ENCODE data around the gene UBE2F.

DNA sequence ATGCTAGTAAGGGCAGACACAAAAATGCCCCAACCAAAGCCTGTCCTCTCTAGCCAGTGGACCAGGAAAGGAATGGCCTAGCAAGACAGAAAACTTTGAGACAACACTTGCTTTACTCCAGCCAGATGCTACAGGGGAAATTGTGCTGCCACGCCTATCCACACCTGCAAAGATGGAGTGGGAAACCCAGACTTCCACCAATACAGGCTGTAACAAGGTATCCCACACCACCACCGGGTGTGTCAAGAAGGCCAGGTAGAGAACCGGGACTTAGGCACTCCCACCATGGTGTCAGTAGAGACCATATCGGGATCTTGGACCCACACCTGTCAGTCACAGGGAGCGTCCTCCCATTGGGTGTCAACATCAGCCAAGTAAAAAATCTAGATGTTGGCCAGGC is 117.1 kb downstream of the UBE2F start:
- TF ChIP-seq, protein P1, sequence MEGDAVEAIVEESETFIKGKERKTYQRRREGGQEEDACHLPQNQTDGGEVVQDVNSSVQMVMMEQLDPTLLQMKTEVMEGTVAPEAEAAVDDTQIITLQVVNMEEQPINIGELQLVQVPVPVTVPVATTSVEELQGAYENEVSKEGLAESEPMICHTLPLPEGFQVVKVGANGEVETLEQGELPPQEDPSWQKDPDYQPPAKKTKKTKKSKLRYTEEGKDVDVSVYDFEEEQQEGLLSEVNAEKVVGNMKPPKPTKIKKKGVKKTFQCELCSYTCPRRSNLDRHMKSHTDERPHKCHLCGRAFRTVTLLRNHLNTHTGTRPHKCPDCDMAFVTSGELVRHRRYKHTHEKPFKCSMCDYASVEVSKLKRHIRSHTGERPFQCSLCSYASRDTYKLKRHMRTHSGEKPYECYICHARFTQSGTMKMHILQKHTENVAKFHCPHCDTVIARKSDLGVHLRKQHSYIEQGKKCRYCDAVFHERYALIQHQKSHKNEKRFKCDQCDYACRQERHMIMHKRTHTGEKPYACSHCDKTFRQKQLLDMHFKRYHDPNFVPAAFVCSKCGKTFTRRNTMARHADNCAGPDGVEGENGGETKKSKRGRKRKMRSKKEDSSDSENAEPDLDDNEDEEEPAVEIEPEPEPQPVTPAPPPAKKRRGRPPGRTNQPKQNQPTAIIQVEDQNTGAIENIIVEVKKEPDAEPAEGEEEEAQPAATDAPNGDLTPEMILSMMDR (conservative IDR thresholded peaks at IDR 0.05), result no peak
- no peak for TF ChIP-seq EZH2 (IDR thresholded peaks at IDR 0.05; ENCODE audit: low read depth)
